Neural crest cell (in vitro differentiated cells): ENCODE measurements around the gene PALM2AKAP2. TPM values are rescaled to one million over a fixed set of nuclear protein-coding genes. Genes with fewer than 3 reads are reported as not detected.

Experiments
- DNase-seq: peaks from one replicate; pipeline ENCODE4 v3.0.0; 2021; ENCODE audit warnings: low read depth, mixed read lengths, low spot score
- H3K27ac Mint-ChIP-seq: one replicate; pipeline ENCODE4 v1.8.0; 2021; ENCODE audit warnings: mild to moderate bottlenecking, mixed read lengths; ENCODE audit not compliant: unreplicated experiment
- H3K27me3 Mint-ChIP-seq: 2 replicates; pipeline ENCODE4 v1.8.0; 2021; ENCODE audit warnings: low read depth, mild to moderate bottlenecking, mixed read lengths
- H3K36me3 Mint-ChIP-seq: 2 replicates; pipeline ENCODE4 v1.8.0; 2021; ENCODE audit warnings: low read depth, mild to moderate bottlenecking, mixed read lengths
- H3K4me1 Mint-ChIP-seq: 2 replicates; pipeline ENCODE4 v1.8.0; 2021; ENCODE audit warnings: mixed read lengths
- H3K4me3 Mint-ChIP-seq: one replicate; pipeline ENCODE4 v1.8.0; 2021; ENCODE audit warnings: mild to moderate bottlenecking, mixed read lengths
- H3K9me3 Mint-ChIP-seq: 2 replicates; pipeline ENCODE4 v1.8.0; 2021; ENCODE audit warnings: mixed read lengths
- total RNA-seq: library from RNA; stranded (reverse); gene quantifications from 2 replicates; pipeline ENCODE4 v1.2.1, GENCODE V29; 2021
- TF ChIP-seq, protein P1 (sequence below): fragments of 200-600 bp; sonication (generic); conservative IDR thresholded peaks from 2 replicates; pipeline ENCODE4 v1.5.0; 2021; ENCODE audit warnings: antibody characterized with exemption, mild to moderate bottlenecking

The PALM2AKAP2 gene
- total RNA-seq, 1 donor from 2014 or later, result 5.6 TPM

DNA sequence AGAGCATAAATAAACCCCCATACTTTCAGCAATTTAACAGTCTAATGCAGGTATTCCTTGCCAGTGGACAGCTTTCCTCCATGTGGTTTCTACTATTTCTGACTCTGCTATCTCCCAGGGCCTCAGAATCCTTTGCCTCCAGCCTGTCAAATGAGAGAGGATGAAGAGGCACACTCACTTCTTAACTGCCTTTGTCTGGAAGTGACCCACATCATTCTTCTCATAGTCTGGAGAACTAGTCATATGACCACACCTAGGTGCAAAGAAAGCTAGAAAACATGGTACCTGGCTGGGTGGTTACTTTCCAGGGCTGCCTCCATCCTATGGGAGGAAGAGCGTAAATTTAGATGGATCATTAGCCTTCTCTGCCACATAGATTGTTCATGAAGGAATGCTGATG, 22.5 kb downstream of the PALM2AKAP2 start:
- Mint-ChIP-seq H3K4me1 (no peaks in the 10 kb centered on the region), H3K4me3 (no peak overlapping the region), H3K9me3 (no peaks in the 10 kb centered on the region), H3K36me3 (no peaks in the 10 kb centered on the region), H3K27me3 (no peaks in the 10 kb centered on the region), H3K27ac (no peak overlapping the region)
- no peak for DNase-seq
- TF ChIP-seq, protein P1, sequence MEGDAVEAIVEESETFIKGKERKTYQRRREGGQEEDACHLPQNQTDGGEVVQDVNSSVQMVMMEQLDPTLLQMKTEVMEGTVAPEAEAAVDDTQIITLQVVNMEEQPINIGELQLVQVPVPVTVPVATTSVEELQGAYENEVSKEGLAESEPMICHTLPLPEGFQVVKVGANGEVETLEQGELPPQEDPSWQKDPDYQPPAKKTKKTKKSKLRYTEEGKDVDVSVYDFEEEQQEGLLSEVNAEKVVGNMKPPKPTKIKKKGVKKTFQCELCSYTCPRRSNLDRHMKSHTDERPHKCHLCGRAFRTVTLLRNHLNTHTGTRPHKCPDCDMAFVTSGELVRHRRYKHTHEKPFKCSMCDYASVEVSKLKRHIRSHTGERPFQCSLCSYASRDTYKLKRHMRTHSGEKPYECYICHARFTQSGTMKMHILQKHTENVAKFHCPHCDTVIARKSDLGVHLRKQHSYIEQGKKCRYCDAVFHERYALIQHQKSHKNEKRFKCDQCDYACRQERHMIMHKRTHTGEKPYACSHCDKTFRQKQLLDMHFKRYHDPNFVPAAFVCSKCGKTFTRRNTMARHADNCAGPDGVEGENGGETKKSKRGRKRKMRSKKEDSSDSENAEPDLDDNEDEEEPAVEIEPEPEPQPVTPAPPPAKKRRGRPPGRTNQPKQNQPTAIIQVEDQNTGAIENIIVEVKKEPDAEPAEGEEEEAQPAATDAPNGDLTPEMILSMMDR, result no peak

DNA sequence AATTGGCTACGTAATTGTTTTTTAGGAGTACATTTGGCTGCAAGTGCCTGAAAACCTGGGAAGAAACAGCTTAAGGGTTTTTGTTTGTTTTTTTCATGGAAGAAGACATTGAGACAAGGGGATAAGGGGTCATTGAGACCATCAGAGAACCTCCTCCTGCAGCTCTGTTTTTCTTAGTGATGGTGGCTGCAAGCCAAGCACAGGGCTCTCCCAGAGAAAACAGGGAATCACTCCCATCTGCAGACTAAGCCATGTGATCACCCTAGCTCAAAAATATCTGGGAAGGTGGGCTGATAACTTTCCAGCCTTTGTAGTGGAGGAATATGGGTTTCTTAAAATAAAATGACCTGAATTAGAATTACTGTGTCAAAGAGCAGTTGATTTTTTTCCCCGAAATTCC, 25.1 kb downstream of the PALM2AKAP2 start:
- no peaks in the 10 kb centered on the region for H3K9me3 Mint-ChIP-seq
- H3K27me3 Mint-ChIP-seq, result no peaks in the 10 kb centered on the region
- no peak overlapping the region for H3K27ac Mint-ChIP-seq

DNA sequence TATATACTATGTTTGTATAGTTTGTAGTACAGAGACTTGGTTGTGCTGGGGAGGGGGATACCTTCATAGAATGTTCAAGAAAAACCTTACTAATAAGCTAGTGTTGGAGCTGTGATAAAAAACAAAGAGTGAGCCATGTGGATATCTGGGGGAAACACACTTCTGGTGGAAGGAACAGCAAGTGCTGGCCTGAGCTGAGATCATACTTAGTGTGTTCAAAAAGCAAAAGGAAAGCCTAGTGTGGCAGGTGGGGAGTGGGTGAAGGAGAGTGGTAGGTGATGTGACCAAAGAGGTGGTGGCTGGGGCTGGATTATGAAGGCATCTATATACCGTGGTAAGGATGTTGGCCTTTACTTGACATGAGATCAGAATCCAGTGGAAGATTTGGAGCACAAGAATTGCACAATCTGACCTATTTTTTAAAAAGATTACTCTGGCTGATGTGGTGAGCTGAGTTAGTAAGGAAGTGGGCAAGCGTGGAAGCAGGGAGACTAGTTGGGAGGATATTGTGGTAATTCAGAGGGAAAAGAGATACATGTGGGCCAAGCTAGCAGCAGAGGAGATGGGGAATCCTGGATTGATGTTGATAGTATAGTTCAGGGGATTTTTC, 26.6 kb downstream of the PALM2AKAP2 start:
- Mint-ChIP-seq H3K36me3 (no peaks in the 10 kb centered on the region), H3K27me3 (no peaks in the 10 kb centered on the region), H3K27ac (no peak overlapping the region), H3K4me3 (no peak overlapping the region), H3K9me3 (peaks cover 4% of the 10 kb centered on the region), H3K4me1 (no peaks in the 10 kb centered on the region)
- no peak for DNase-seq
- TF ChIP-seq, protein P1, result no peak

More for the DNA sequence above, 25.1 kb downstream of the PALM2AKAP2 start:
- H3K36me3 Mint-ChIP-seq, result no peaks in the 10 kb centered on the region
- DNase-seq, result no peak
- H3K4me1 Mint-ChIP-seq, result no peaks in the 10 kb centered on the region
- TF ChIP-seq, protein P1, result no peak
- H3K4me3 Mint-ChIP-seq, result no peak overlapping the region

DNA sequence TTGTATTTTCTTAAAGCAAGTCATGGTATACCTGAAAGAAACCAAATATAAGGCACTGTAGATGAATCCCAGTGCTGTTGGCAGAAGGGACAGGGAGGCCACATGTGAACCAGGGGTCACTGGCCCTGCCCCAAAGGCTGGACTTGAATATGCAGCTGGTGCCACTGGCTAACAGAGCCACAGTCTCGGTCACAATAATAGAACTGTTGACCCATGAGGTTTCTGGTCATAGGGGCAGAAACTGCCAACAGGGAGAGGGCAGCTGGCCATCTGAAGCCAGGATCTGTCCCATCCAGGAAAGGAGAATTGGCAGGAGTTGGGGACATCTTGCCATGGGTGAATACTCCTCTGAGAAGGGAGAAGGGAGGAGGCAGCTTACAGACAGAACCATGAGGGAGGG, 31.9 kb downstream of the PALM2AKAP2 start:
- Mint-ChIP-seq H3K27ac (no peak overlapping the region), H3K4me1 (peaks cover 4% of the 10 kb centered on the region), H3K36me3 (no peaks in the 10 kb centered on the region), H3K4me3 (no peak overlapping the region), H3K9me3 (peaks cover 4% of the 10 kb centered on the region), H3K27me3 (no peaks in the 10 kb centered on the region)
- DNase-seq, result no peak
- TF ChIP-seq, protein P1, result no peak

DNA sequence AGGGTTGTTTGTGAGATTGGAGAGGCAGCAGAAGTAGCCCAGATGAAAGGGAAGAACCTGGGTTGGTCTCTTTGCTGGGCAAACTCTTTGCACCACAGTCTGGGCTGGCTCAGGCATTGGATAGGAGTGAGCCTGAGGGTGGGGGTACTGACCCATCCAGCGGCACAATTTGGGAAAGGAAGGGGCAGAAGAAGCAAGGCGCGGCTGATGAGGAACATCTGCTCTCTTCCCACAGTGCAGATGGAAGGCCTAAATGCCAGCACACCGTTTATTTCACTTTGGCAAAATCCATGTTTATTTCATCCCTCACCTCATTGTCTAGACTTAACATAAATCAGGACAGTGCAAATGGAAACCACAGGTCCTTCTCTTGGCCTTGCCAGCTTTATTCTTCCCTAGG, 32.3 kb downstream of the PALM2AKAP2 start:
- DNase-seq, result no peak
- TF ChIP-seq, protein P1, result no peak
- Mint-ChIP-seq H3K9me3 (peaks cover 4% of the 10 kb centered on the region), H3K27me3 (no peaks in the 10 kb centered on the region), H3K27ac (no peak overlapping the region), H3K4me1 (peaks cover 5% of the 10 kb centered on the region), H3K36me3 (no peaks in the 10 kb centered on the region), H3K4me3 (no peak overlapping the region)
